ENCODE data around the gene DENND6B.

DNA sequence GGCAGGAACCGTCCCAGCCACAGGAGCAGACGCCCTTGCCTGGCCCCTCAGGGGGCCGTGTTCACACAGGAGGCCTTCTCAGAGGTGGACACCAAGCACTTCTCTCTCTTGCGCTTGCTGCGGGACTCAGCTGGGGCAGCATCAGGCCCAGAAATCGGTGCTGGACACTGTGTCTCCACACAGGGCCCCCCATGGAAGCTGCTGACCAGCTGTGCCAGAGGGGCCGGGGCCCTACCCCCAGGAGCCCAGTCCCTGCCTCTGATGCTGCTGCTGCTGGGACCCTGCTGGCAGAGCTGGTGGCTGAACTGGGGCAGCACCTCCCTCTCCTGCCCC is 23.3 kb downstream of the DENND6B start:
- TF ChIP-seq POLR2A (IDR thresholded peaks at IDR 0.05; ENCODE audit: low read depth, low read length) = no peak
- no peak for TF ChIP-seq POLR2AphosphoS5 (IDR thresholded peaks at IDR 0.05; ENCODE audit: low read depth, low read length)
- TF ChIP-seq TAF1 (IDR thresholded peaks at IDR 0.05; ENCODE audit: low read depth, low read length) = no peak
- no peak for TF ChIP-seq SPI1 (IDR thresholded peaks at IDR 0.05; ENCODE audit: low read depth, low read length)
- no peak for TF ChIP-seq POU2F2 (IDR thresholded peaks at IDR 0.05; ENCODE audit: low read depth, low read length)

Data from GM12891 (cell line).